NCI-H1092 (cell line): ENCODE measurements around the gene RELL2.

Experiments
- DNase-seq: peaks from one replicate; lab custom pipeline; 2025; lab: John Stamatoyannopoulos, UW

Gene RELL2

DNA sequence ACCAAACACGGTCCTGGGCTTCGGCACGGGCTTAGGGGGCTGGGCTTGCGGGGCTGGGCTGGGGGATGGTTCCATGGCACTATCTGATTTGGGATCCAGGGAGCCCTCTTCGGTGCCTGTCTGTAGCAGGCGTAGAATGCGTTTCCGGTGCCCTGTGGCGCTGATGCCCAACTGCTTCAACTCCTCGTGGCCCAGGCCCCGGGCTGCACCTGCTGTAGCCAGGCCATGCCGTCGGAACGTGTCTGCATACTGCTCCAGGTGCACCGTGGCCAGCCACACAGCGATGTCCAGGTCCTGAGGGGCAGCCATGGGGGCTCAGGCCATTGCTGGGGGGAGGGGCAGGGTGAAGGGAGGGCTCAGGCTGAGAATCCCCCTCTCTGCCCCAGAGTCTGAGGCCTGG is 43.4 kb downstream of the RELL2 start:
- no peak for DNase-seq

GRCh38 chr5:141680751-141681201 is 44.0 kb downstream of the RELL2 start:
- DNase-seq, result no peak

DNA sequence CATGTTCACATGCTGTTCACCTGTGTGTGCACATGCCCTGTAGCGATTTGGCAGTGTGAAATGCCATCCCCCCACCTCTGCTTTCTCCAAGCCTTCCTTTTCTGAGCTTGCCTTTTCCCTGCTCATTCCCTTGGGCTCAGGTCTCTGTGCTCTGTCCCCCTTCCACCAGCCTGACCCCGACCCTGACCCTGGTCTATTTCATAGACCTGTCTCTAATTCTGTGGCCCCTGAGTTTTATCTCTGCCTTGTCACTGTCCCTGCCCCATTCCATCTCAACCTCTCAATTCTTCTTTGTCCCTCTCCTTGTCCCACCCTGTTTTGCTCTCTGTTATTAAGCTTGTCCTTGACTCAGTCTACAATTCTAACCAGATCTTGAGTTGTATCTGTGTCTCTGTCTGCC is 44.5 kb downstream of the RELL2 start:
- no peak for DNase-seq

- DNase-seq, result no peak
Observed at GRCh38 chr5:141681695-141682641, 45.2 kb downstream of the RELL2 start, which contains the start of gene ARAP3. Gene ARAP3, minus strand, starts transcription at chr5:141682230. Its CDS starts 1,744 bp downstream, at chr5:141680486.

DNA sequence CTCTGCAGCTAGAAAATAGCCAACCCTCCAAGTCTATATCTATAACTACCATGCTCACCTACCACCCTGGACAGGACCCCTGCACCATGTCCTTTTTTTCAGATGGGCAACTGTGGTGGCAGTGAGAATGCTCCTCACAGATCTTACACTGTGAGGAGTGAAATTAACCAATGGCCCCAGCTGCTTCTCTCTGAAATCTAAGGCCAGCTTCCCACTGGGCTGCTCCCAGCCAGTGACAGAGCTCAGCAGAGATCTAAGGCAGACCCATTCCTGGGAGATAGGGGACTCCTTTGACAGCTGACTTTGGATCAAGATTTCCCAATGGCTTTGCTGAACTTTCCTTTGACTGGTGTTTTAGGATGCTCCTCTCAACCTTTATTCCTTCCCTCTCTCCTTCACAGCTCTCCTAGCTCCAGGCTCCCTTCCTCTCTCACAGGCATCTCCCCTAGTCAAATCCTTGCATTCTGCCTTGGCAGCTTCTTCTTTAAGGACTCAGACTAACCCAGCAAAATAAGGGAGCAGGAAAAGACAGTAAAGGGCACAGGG is 46.9 kb downstream of the RELL2 start:
- DNase-seq, result no peak

GRCh38 chr5:141685591-141685990 is 48.8 kb downstream of the RELL2 start:
- DNase-seq, result no peak

GRCh38 chr5:141686648-141687416 is 50.0 kb downstream of the RELL2 start:
- no peak for DNase-seq
